BJ (cell line): ENCODE data around the gene SRP9. TPM values are rescaled to one million over a fixed set of nuclear protein-coding genes. Genes with fewer than 3 reads are reported as not detected.
"Not testable (repeated sequence)": the region's sequence is repeated elsewhere in the genome, so short reads cannot be mapped to it uniquely, and the experiment has no call there.

Experiments
- CTCF ChIA-PET: fragments of 350-600 bp; formaldehyde crosslinking; extraction: SDS; loops from one replicate; lab custom pipeline; 2021; ENCODE audit warnings: antibody characterized with exemption, inconsistent platforms; lab: Yijun Ruan, JAX
- POLR2A ChIA-PET: fragments of 300-600 bp; sonication (Branson Sonifier 250); formaldehyde crosslinking; extraction: SDS; loops from one replicate; lab custom pipeline; 2021; ENCODE audit warnings: antibody characterized with exemption; lab: Charles Lee
- DNase-seq: peaks from one replicate; pipeline ENCODE4 v3.0.0-alpha.2; 2011; ENCODE audit warnings: low read depth
- H3K27me3 ChIP-seq: 2 replicates; pipeline ENCODE4 v1.6.0; 2011; ENCODE audit warnings: low read length; ENCODE audit not compliant: control insufficient read depth, insufficient read depth
- H3K36me3 ChIP-seq: 2 replicates; pipeline ENCODE4 v1.5.1; 2011; ENCODE audit warnings: low read length; ENCODE audit not compliant: control insufficient read depth, insufficient read depth
- H3K4me3 ChIP-seq: 2 replicates; pipeline ENCODE4 v1.5.1; 2011; ENCODE audit warnings: low read depth, mild to moderate bottlenecking, control low read depth, low read length
- CTCF ChIP-seq: IDR thresholded peaks from 2 replicates; pipeline ENCODE4 v1.5.1; 2011; ENCODE audit warnings: low read depth, mild to moderate bottlenecking, control low read depth, inconsistent platforms, low read length, moderate library complexity; ENCODE audit not compliant: insufficient read depth
- polyA plus RNA-seq: library from polyadenylated mRNA; depleted of rRNA; stranded (reverse); fragments of >200 nt; gene quantifications from 2 replicates; pipeline ENCODE4 v1.2.3, GENCODE V29; 2011

SRP9 gene
- polyA plus RNA-seq, 1 experiment: 250 TPM

DNA sequence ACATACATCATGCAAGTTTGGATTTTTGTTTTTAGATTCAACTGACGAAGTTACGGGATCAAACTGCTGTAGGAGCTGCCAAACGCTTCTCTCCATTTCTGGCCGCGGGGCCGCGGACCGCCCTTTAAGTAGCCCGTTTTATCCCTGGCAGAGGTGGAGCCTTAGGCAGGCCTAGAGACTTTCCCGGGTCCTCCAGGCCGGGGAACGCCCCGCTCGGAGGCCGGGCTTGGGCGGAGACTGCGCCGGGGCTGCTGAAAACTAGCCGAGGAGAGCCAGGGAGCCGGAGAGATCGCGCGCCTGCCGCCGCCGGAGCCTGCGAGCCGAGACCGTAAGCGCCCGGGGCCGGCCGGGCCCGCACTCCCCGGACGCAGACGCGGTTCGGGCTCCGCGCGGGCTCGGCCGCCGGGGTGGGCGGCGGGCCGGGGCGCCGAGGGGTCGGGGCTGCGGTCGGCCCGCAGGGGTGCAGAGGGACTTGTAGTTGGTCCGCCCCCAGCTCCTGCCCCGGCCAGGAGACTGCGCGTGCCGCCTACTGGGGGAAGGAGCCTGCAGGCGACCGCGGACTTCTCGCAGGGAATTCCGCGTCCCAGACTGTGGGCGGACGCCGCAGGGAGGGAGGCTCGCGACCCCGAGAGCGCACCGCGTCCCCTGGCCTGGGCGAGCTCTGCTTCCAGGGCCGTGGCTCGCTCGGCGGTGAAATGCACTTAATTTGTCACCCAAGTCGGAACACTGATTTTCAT, 32.4 kb downstream of the SRP9 start, which contains the start of gene EPHX1:
EPHX1 (plus strand) TSS at position 283 of the 737 bp plus-strand sequence. CDS start 18,606 bp downstream, outside the sequence.
- ChIA-PET POLR2A (interaction anchor here (0.6 kb wide), 1 partner anchor 24 kb away, joined by 10 read pairs; no protein-coding TSS in a partner anchor), CTCF (interaction anchor here (0.6 to 2.6 kb wide), 4 partner anchors 9 to 35 kb away, joined by 3 to 7 read pairs (median 4); partner anchors contain the start of gene SRP9)
- H3K4me3 ChIP-seq: peak within 1 kb of the TSS; percentile 73
- peak; percentile 32 for DNase-seq
- no peaks in the 10 kb centered on the region for H3K27me3 ChIP-seq
- peak; percentile 59 for TF ChIP-seq CTCF
- no peaks in the 10 kb centered on the region for H3K36me3 ChIP-seq

DNA sequence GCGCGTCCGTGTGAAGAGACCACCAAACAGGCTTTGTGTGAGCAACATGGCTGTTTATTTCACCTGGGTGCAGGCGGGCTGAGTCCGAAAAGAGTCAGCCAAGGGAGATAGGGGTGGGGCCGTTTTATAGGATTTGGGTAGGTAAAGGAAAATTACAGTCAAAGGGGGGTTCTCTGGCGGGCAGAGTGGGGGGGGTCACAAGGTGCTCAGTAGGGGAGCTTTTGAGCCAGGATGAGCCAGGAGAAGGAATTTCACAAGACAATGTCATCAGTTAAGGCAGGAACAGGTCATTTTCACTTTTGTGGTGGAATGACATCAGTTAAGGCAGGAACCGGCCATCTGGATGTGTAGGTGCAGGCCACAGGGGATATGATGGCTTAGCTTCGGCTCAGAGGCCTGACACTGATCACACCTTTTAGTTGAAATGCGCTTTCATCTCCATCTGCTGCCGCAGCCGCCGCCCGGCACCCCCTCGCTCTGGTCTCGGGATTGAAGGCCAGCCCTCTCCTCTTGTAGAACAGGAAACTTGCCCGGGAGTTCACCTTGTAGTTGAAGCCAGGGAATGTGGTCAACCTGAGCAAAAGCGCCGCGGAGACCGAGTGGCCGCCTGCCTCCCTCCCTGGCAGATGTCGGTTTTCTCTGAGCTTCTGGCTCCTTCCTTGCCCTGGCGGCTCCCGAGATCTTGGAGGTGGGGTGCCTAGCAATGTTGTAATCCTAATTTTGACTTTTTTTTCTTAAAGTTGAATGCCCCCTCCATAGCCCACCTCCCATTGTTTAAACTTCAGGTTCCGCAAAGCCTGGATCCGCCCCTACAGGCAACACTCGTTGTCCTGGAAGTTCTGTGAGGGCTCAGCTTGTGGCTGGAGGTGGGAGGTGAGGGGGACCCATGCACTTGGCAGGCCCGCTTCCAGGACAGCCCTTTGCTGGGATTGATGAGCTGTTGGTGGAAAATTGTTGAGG, 33.2 kb downstream of the SRP9 start:
- CTCF ChIA-PET: interaction anchor here (1.0 to 1.2 kb wide), 2 partner anchors 11 to 34 kb away, joined by 3 read pairs; partner anchors contain the start of gene SRP9
- DNase-seq, H3K36me3 ChIP-seq, POLR2A ChIA-PET, H3K27me3 ChIP-seq: not testable (repeated sequence)
- H3K4me3 ChIP-seq: peak overlapping the region; percentile 73

DNA sequence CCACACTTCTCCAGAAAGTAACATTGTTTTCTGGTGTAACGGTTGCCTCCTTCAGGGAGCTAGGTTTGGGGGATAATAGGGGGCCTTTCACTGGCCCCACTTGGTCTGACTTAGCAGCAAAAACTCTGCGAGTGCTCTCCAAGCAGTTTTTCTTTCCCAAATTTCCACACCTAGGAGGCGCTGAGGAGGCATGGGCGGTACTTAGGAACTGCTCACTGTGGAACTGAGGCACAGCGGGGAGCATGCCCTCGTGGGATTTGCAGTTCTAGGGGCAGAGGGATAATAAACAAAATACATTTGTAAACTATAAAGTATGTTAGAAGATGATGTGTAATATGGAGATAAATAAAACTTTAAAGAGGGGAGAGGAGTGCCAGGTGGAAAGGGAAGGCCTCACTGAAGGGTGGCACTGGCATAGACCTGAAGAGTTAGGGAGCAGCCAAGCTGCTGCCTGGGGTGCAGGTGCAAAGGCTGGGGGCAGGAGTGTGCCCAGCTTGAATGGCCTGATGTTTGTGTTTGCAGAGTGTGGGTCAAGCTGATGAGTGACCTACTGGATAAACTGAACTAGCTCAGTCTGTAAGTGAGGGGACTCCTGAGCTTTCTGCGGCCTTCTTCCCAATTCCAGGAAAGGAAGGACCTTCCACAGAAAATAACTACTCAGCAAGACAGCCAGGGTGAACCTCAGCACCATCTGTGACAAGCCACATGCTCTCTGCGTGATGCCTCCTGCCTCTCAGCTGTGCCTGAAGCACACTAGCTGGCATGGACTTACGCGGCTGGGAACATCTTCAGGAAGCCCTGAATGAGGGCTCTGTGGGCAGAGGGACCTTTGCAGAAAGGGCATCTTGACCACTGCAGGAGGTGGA, 34.2 kb downstream of the SRP9 start:
- Histone ChIP-seq H3K27me3 (no peaks in the 10 kb centered on the region), H3K36me3 (no peaks in the 10 kb centered on the region), H3K4me3 (no peak overlapping the region)
- ChIA-PET CTCF (interaction anchor here (0.8 to 3.2 kb wide), 7 partner anchors 10 to 337 kb away, joined by 3 to 11 read pairs (median 5); partner anchors contain the start of gene SRP9), POLR2A (no interaction called here)
- DNase-seq: no peak
- TF ChIP-seq CTCF: peak; percentile 38

DNA sequence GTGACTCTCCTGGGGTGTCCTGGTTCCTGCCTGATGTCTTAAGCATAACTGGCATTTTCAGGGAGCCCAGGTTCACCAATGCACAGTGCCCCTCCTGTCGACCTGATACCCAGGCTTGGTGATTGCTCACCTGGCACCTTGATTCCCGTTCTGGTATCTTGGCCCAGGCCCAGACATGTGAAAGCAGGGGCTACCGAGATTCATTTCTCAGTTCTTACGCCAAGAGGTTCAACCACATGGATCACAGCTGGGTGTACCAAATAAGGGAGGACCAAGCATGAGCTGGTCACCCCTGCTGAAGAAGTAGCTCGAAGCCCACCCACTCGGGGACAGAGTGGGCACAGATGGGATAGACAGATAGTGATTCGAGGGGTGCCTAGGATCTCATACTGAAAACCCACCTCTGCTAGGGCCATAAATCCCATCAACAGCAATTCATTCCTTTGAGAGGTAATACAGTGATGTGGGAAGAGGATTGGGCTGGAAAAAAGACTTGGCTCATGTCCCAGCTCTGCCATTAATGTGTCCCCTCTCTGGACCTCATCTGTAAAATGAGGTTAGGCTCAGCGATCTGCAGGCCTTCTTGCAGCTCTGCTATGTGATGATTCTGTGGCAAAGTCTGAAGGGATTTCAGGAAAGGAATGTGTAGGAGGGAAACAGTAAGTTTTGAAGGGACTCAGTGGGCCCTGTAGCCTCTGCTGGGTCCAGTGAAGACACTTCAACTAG, 35.0 kb downstream of the SRP9 start:
- DNase-seq: no peak
- no peak for TF ChIP-seq CTCF
- H3K36me3 ChIP-seq: no peaks in the 10 kb centered on the region
- H3K27me3 ChIP-seq: no peaks in the 10 kb centered on the region
- POLR2A ChIA-PET: no interaction called here
- CTCF ChIA-PET: interaction anchor here (0.7 to 3.2 kb wide), 9 partner anchors 10 to 373 kb away, joined by 3 to 11 read pairs (median 3); partner anchors contain the start of gene SRP9
- no peak overlapping the region for H3K4me3 ChIP-seq
